ENCODE results near the gene PEX16. TPM values are rescaled to one million over a fixed set of nuclear protein-coding genes. Genes with fewer than 3 reads are reported as not detected.

PEX16 gene
- total RNA-seq, 4 donors from 2014 or later: 18.3 to 25.5 (median 22.1) TPM

- 77 to 80% methylated on average over 4 of the region's 5 CpGs for WGBS, 2 donors
- intact Hi-C loops (cut with DNase I): no loop called here
Measured at GRCh38 chr11:45892856-45893255, 24.8 kb downstream of the PEX16 start.

GRCh38 chr11:45890886-45891550, 26.7 kb downstream of the PEX16 start:
- DNase-seq: no peak
- no peaks in the 10 kb centered on the region for H3K9me3 ChIP-seq
- H3K36me3 ChIP-seq: no peaks in the 10 kb centered on the region
- H3K27ac ChIP-seq: no peak overlapping the region
- intact Hi-C loops (cut with DNase I): no loop called here
- TF ChIP-seq POLR2A (IDR thresholded peaks at IDR 0.05) (no peak), CTCF (IDR thresholded peaks at IDR 0.05) (no peak)
- 67 to 71% methylated on average over 9 of the region's 9 CpGs for WGBS, 2 donors
- no peak overlapping the region for H3K4me3 ChIP-seq
- peaks cover 0 to 24% (median 0%) of the 10 kb centered on the region in 4 donors for H3K27me3 ChIP-seq
- peaks cover 2 to 4% (median 3%) of the 10 kb centered on the region in 3 donors for H3K4me1 ChIP-seq

More at GRCh38 chr11:45892856-45893255, 24.8 kb downstream of the PEX16 start:
- Histone ChIP-seq H3K9me3 (no peaks in the 10 kb centered on the region), H3K36me3 (no peaks in the 10 kb centered on the region), H3K4me3 (no peak overlapping the region), H3K27ac (no peak overlapping the region), H3K27me3 (peaks cover 0 to 39% (median 0%) of the 10 kb centered on the region in 4 donors), H3K4me1 (no peaks in the 10 kb centered on the region)
- DNase-seq: no peak
- TF ChIP-seq CTCF (IDR thresholded peaks at IDR 0.05) (no peak), POLR2A (IDR thresholded peaks at IDR 0.05) (no peak)

GRCh38 chr11:45889966-45890365, 27.7 kb downstream of the PEX16 start:
- intact Hi-C loops (cut with DNase I): no loop called here
- H3K27me3 ChIP-seq: peaks cover 0 to 22% (median 0%) of the 10 kb centered on the region in 4 donors
- DNase-seq: no peak
- no peak overlapping the region for H3K27ac ChIP-seq
- no peaks in the 10 kb centered on the region for H3K9me3 ChIP-seq
- H3K4me3 ChIP-seq: no peak overlapping the region
- no peak for TF ChIP-seq CTCF (IDR thresholded peaks at IDR 0.05)
- no peak for TF ChIP-seq POLR2A (IDR thresholded peaks at IDR 0.05)
- peaks cover 6 to 12% (median 9%) of the 10 kb centered on the region in 3 donors for H3K4me1 ChIP-seq
- WGBS, 2 donors: 71 to 77% methylated on average over 9 of the region's 9 CpGs
- no peaks in the 10 kb centered on the region for H3K36me3 ChIP-seq

- DNase-seq: no peak
- Histone ChIP-seq H3K4me3 (no peak overlapping the region), H3K9me3 (no peaks in the 10 kb centered on the region), H3K27ac (no peak overlapping the region), H3K36me3 (no peaks in the 10 kb centered on the region), H3K27me3 (peaks cover 0 to 18% (median 0%) of the 10 kb centered on the region in 4 donors), H3K4me1 (peaks cover 6 to 13% (median 9%) of the 10 kb centered on the region in 3 donors)
- intact Hi-C loops (cut with DNase I): no loop called here
- no peak for TF ChIP-seq POLR2A (IDR thresholded peaks at IDR 0.05)
- TF ChIP-seq CTCF (IDR thresholded peaks at IDR 0.05): no peak
- 78 to 85% methylated on average over 7 to 8 of the region's 8 CpGs for WGBS, 2 donors
Measured at GRCh38 chr11:45889555-45889954, 28.1 kb downstream of the PEX16 start.

- intact Hi-C loops (cut with DNase I): no loop called here
- H3K4me3 ChIP-seq: no peak overlapping the region
- peaks cover 6 to 13% (median 9%) of the 10 kb centered on the region in 3 donors for H3K4me1 ChIP-seq
- H3K9me3 ChIP-seq: no peaks in the 10 kb centered on the region
- 93 to 100% methylated on average over 1 to 5 of the region's 10 CpGs for WGBS, 2 donors
- peaks cover 0 to 3% (median 0%) of the 10 kb centered on the region in 3 donors for H3K36me3 ChIP-seq
- no peak for DNase-seq
- H3K27ac ChIP-seq: no peak overlapping the region
- peaks cover 0 to 8% (median 0%) of the 10 kb centered on the region in 4 donors for H3K27me3 ChIP-seq
- no peak for TF ChIP-seq CTCF (IDR thresholded peaks at IDR 0.05)
- TF ChIP-seq POLR2A (IDR thresholded peaks at IDR 0.05): no peak
Measured at GRCh38 chr11:45887587-45887986, 30.1 kb downstream of the PEX16 start.

Data from esophagus squamous epithelium (tissue), 5 donors.